HepG2 (cell line): ENCODE measurements around the gene SLC19A1. TPM values are rescaled to one million over a fixed set of nuclear protein-coding genes. Genes with fewer than 3 reads are reported as not detected.

Source experiments
- ATAD3A ChIP-seq: sonication (generic); formaldehyde crosslinking; IDR thresholded peaks from 2 replicates; pipeline ENCODE4 v1.4.0; 2020; ENCODE audit warnings: missing genetic modification reagents
- BCL3 ChIP-seq: sonication (generic); formaldehyde crosslinking; IDR thresholded peaks from 2 replicates; pipeline ENCODE4 v1.5.1; 2020; ENCODE audit warnings: mild to moderate bottlenecking, missing genetic modification reagents, moderate library complexity
- DNMT1 ChIP-seq: sonication (generic); formaldehyde crosslinking; IDR thresholded peaks from 2 replicates; pipeline ENCODE4 v1.5.1; 2020; ENCODE audit warnings: mild to moderate bottlenecking, missing genetic modification reagents
- FOXO4 ChIP-seq: sonication (generic); formaldehyde crosslinking; conservative IDR thresholded peaks from 2 replicates; pipeline ENCODE4 v1.8.1; 2023; ENCODE audit warnings: missing genetic modification reagents
- HBP1 ChIP-seq: IDR thresholded peaks from 2 replicates; pipeline ENCODE4 v1.6.1; 2016; ENCODE audit warnings: low read depth, control low read depth
- HOXA9 ChIP-seq: sonication (generic); formaldehyde crosslinking; IDR thresholded peaks from 2 replicates; pipeline ENCODE4 v1.8.1; 2022; ENCODE audit warnings: missing genetic modification reagents, mild to moderate bottlenecking, moderate library complexity, borderline replicate concordance
- JUNB ChIP-seq: sonication (generic); formaldehyde crosslinking; IDR thresholded peaks from 2 replicates; pipeline ENCODE4 v1.8.0; 2022; ENCODE audit warnings: missing genetic modification reagents, mild to moderate bottlenecking, borderline replicate concordance
- KDM2A ChIP-seq: sonication (generic); formaldehyde crosslinking; IDR thresholded peaks from 2 replicates; pipeline ENCODE4 v1.4.0; 2020; ENCODE audit warnings: low read depth, missing genetic modification reagents, borderline replicate concordance
- MIXL1 ChIP-seq: IDR thresholded peaks from 2 replicates; pipeline ENCODE4 v1.6.1; 2016
- NONO ChIP-seq, 2 experiments: fragments of 450-650 bp in 1 of 2; sonication (generic) in 1 of 2; formaldehyde crosslinking in 1 of 2; IDR thresholded peaks in 1 of 2; conservative IDR thresholded peaks in 1 of 2; 2 replicates each; pipeline versions ENCODE4 v1.6.1 to v1.8.0; 2017 to 2022; ENCODE audit warnings: mild to moderate bottlenecking in 1 of 2, missing genetic modification reagents in 1 of 2, moderate library complexity in 1 of 2
- POLR2AphosphoS5 ChIP-seq: IDR thresholded peaks from 2 replicates; pipeline ENCODE4 v1.6.1; 2012; ENCODE audit warnings: low read depth, low read length
- SMAD9 ChIP-seq: sonication (generic); formaldehyde crosslinking; IDR thresholded peaks from 2 replicates; pipeline ENCODE4 v1.5.1; 2020; ENCODE audit warnings: mild to moderate bottlenecking, missing genetic modification reagents
- SRF ChIP-seq: IDR thresholded peaks from 2 replicates; pipeline ENCODE4 v1.6.1; 2011; ENCODE audit warnings: mild to moderate bottlenecking, low read depth, low read length, moderate library complexity
- THAP7 ChIP-seq: sonication (generic); formaldehyde crosslinking; IDR thresholded peaks from 2 replicates; pipeline ENCODE4 v1.8.1; 2023; ENCODE audit warnings: mild to moderate bottlenecking, missing genetic modification reagents
- ZBTB2 ChIP-seq: sonication (generic); formaldehyde crosslinking; IDR thresholded peaks from 2 replicates; pipeline ENCODE4 v1.8.0; 2022; ENCODE audit warnings: low read depth, missing genetic modification reagents
- ZBTB38 ChIP-seq: sonication (generic); formaldehyde crosslinking; IDR thresholded peaks from 2 replicates; pipeline ENCODE4 v1.5.1; 2020; ENCODE audit warnings: mild to moderate bottlenecking, missing genetic modification reagents
- ZC3H13 ChIP-seq: sonication (generic); formaldehyde crosslinking; IDR thresholded peaks from 2 replicates; pipeline ENCODE4 v1.8.1; 2023; ENCODE audit warnings: mild to moderate bottlenecking, missing genetic modification reagents, moderate library complexity
- ZMYM4 ChIP-seq: sonication (generic); formaldehyde crosslinking; IDR thresholded peaks from 2 replicates; pipeline ENCODE4 v1.8.1; 2023; ENCODE audit warnings: mild to moderate bottlenecking, missing genetic modification reagents
- ZNF580 ChIP-seq: IDR thresholded peaks from 2 replicates; pipeline ENCODE4 v1.6.1; 2016; ENCODE audit warnings: low read depth, borderline replicate concordance
- ZNF670 ChIP-seq: sonication (generic); formaldehyde crosslinking; IDR thresholded peaks from 2 replicates; pipeline ENCODE4 v1.8.0; 2022; ENCODE audit warnings: mild to moderate bottlenecking, missing genetic modification reagents, borderline replicate concordance
- ZNF780A ChIP-seq: sonication (generic); formaldehyde crosslinking; IDR thresholded peaks from 2 replicates; pipeline ENCODE4 v1.8.0; 2022; ENCODE audit warnings: mild to moderate bottlenecking, missing genetic modification reagents, moderate library complexity
- polyA plus RNA-seq, 8 experiments: library from polyadenylated mRNA; depleted of rRNA in 3 of 8; stranded (reverse) in 7 of 8; unstranded in 1 of 8; fragments of >200 nt; fragmentation: Illumina TruSeq in 4 of 8; extraction: Trizol in 4 of 8; gene quantifications; 2 replicates each; pipeline versions ENCODE4 v1.2.1 to v1.2.3, GENCODE V29; 2011 to 2016; ENCODE audit warnings: low read depth in 4 of 8, missing spikeins in 1 of 8, mixed read lengths in 1 of 8; ENCODE audit not compliant: insufficient read depth in 1 of 8
- total RNA-seq, 5 experiments: library from RNA; depleted of rRNA; stranded (reverse); fragments of >200 nt; fragmentation: Illumina TruSeq; extraction: Trizol; gene quantifications; 2 replicates each; pipeline ENCODE4 v1.2.3, GENCODE V29; 2016; ENCODE audit warnings: low read depth in 1 of 5

Gene SLC19A1
- total and polyA plus RNA-seq, 2 of the 13 experiments (the other 11 are each of a cell fraction or from before 2014, with no cell fraction given): 21.8 to 23.0 TPM

GRCh38 chr21:45448283-45448809, 93.9 kb downstream of the SLC19A1 start (continued):
- TF ChIP-seq ZNF670 (CRISPR knock-in tag): peak; percentile 30; the same call in 1 of the 2 replicates
- 0 out of 2 replicates have a peak, but pooled peaks have one; percentile 75 for TF ChIP-seq SMAD9 (CRISPR knock-in tag)
- TF ChIP-seq JUNB (CRISPR knock-in tag): 0 out of 2 replicates have a peak, but pooled peaks have one; percentile 19
- TF ChIP-seq DNMT1 (CRISPR knock-in tag): 0 out of 2 replicates have a peak, but pooled peaks have one; percentile 18
- 0 out of 2 replicates have a peak, but pooled peaks have one; percentile 38 for TF ChIP-seq BCL3 (CRISPR knock-in tag)
- peak; percentile 13; the same call in 1 of the 2 replicates for TF ChIP-seq ZMYM4 (CRISPR knock-in tag)
- no peak for TF ChIP-seq ATAD3A (CRISPR knock-in tag)
- peak; percentile 36; the same call in 1 of the 2 replicates for TF ChIP-seq HOXA9 (CRISPR knock-in tag)
- TF ChIP-seq THAP7 (CRISPR knock-in tag): 0 out of 2 replicates have a peak, but pooled peaks have one; percentile 55
- TF ChIP-seq FOXO4 (CRISPR knock-in tag): 0 out of 2 replicates have a peak, but pooled peaks have one; percentile 60
- TF ChIP-seq ZNF780A (CRISPR knock-in tag): peak; percentile 83; the same call in 1 of the 2 replicates
- TF ChIP-seq ZBTB38 (CRISPR knock-in tag): peak; percentile 33; the same call in 1 of the 2 replicates
- TF ChIP-seq SRF: no peak
- 0 out of 2 replicates have a peak, but pooled peaks have one; percentile 22 for TF ChIP-seq KDM2A (CRISPR knock-in tag)
- TF ChIP-seq HBP1: no peak
- TF ChIP-seq ZBTB2 (CRISPR knock-in tag): peak; percentile 22; the same call in 1 of the 2 replicates
- TF ChIP-seq ZNF580: no peak
- TF ChIP-seq NONO (IDR thresholded peaks at IDR 0.05): no peak
- TF ChIP-seq NONO (CRISPR knock-in tag; conservative IDR thresholded peaks at IDR 0.05): peak; percentile 22; the same call in 1 of the 2 replicates
- 0 out of 2 replicates have a peak, but pooled peaks have one; percentile 18 for TF ChIP-seq POLR2AphosphoS5
- TF ChIP-seq MIXL1 (CRISPR knock-in tag): no peak
- TF ChIP-seq ZC3H13: no peak
